ENCODE measurements around the gene OR1F1. TPM values are rescaled to one million over a fixed set of nuclear protein-coding genes. Genes with fewer than 3 reads are reported as not detected.

Gene OR1F1
- total RNA-seq, 1 donor from 2014 or later, result not detected

- H3K36me3 ChIP-seq, result no peaks in the 10 kb centered on the region
- no peak overlapping the region for H3K27ac ChIP-seq
- no peak overlapping the region for H3K4me3 ChIP-seq
- H3K4me1 ChIP-seq, result peaks cover 28% of the 10 kb centered on the region
- TF ChIP-seq POLR2A (IDR thresholded peaks at IDR 0.05), result no peak
- no peak for TF ChIP-seq POLR2AphosphoS5 (IDR thresholded peaks at IDR 0.05; ENCODE audit: insufficient read depth in 1 of 2, low read depth in 1 of 2)
- TF ChIP-seq CTCF (IDR thresholded peaks at IDR 0.05), result no peak
- H3K9me3 ChIP-seq, result no peaks in the 10 kb centered on the region
- H3K27me3 ChIP-seq, result no peaks in the 10 kb centered on the region
- intact Hi-C loops (cut with DNase I), result no loop called here
- no peak for DNase-seq (ENCODE audit: extremely low spot score in 2 of 2)
Measured at GRCh38 chr16:3148256-3149192, 39.5 kb upstream of the OR1F1 start.

GRCh38 chr16:3149193-3149530, 38.8 kb upstream of the OR1F1 start:
- intact Hi-C loops (cut with DNase I), result no loop called here
- H3K27me3 ChIP-seq, result no peaks in the 10 kb centered on the region
- H3K9me3 ChIP-seq, result no peaks in the 10 kb centered on the region
- H3K4me1 ChIP-seq, result peaks cover 28% of the 10 kb centered on the region
- TF ChIP-seq POLR2A (IDR thresholded peaks at IDR 0.05) (no peak), CTCF (IDR thresholded peaks at IDR 0.05) (no peak), POLR2AphosphoS5 (IDR thresholded peaks at IDR 0.05; ENCODE audit: insufficient read depth in 1 of 2, low read depth in 1 of 2) (no peak)
- H3K4me3 ChIP-seq, result peak overlapping the region in 1 of 2 donors; percentile 76
- DNase-seq (ENCODE audit: extremely low spot score in 2 of 2), result no peak
- no peaks in the 10 kb centered on the region for H3K36me3 ChIP-seq
- H3K27ac ChIP-seq, result no peak overlapping the region

- intact Hi-C loops (cut with DNase I), result no loop called here
- H3K36me3 ChIP-seq, result no peaks in the 10 kb centered on the region
- peaks cover 28% of the 10 kb centered on the region for H3K4me1 ChIP-seq
- TF ChIP-seq POLR2AphosphoS5 (IDR thresholded peaks at IDR 0.05; ENCODE audit: insufficient read depth in 1 of 2, low read depth in 1 of 2) (no peak), POLR2A (IDR thresholded peaks at IDR 0.05) (no peak), CTCF (IDR thresholded peaks at IDR 0.05) (no peak)
- H3K4me3 ChIP-seq, result peak overlapping the region; percentile 76
- H3K27me3 ChIP-seq, result no peaks in the 10 kb centered on the region
- no peak for DNase-seq (ENCODE audit: extremely low spot score in 2 of 2)
- H3K9me3 ChIP-seq, result no peaks in the 10 kb centered on the region
- peak overlapping the region; percentile 87 for H3K27ac ChIP-seq
Measured at GRCh38 chr16:3149630-3150345, 38.2 kb upstream of the OR1F1 start.

- DNase-seq (ENCODE audit: extremely low spot score in 2 of 2), result peak in 1 of 2 donors; percentile 99
- Histone ChIP-seq H3K4me1 (peaks cover 28% of the 10 kb centered on the region), H3K27me3 (no peaks in the 10 kb centered on the region), H3K9me3 (no peaks in the 10 kb centered on the region), H3K27ac (peak overlapping the region; percentile 87), H3K4me3 (peak overlapping the region; percentile 76), H3K36me3 (no peaks in the 10 kb centered on the region)
- peak; percentile 73 to 99 for TF ChIP-seq POLR2AphosphoS5 (IDR thresholded peaks at IDR 0.05; ENCODE audit: insufficient read depth in 1 of 2, low read depth in 1 of 2)
- no peak for TF ChIP-seq CTCF (IDR thresholded peaks at IDR 0.05)
- TF ChIP-seq POLR2A (IDR thresholded peaks at IDR 0.05), result peak in 1 of 2 donors; percentile 10
- intact Hi-C loops (cut with DNase I), result no loop called here
Measured at GRCh38 chr16:3150346-3151218, 37.4 kb upstream of the OR1F1 start.
